Activated naive CD4-positive, alpha-beta T cell treated with anti-CD3 and anti-CD28 coated beads, Interleukin-2, amount 50 U/mL, for 72 hours (primary cell): ENCODE results near the gene PHOX2A. TPM values are rescaled to one million over a fixed set of nuclear protein-coding genes. Genes with fewer than 3 reads are reported as not detected.

Source experiments
- ATAC-seq, 2 donors: fragments of 150-1000 bp; cut with Tn5 transposase; 2 replicates each; pipeline ENCODE4 v1.10.0; 2021; ENCODE audit warnings: mild to moderate bottlenecking in 2 of 2, moderate library complexity in 2 of 2
- DNase-seq, 2 donors: peaks; one replicate each; pipeline ENCODE4 v3.0.0; 2021 to 2022; ENCODE audit warnings: low spot score in 2 of 2
- H3K27ac Mint-ChIP-seq, 2 donors: one replicate each; pipeline ENCODE4 v1.8.0; 2022; ENCODE audit warnings: mild to moderate bottlenecking in 2 of 2, mixed read lengths in 2 of 2
- H3K36me3 Mint-ChIP-seq, 2 donors: one replicate each; pipeline ENCODE4 v1.8.0; 2022; ENCODE audit warnings: mixed read lengths in 2 of 2
- H3K9me3 Mint-ChIP-seq, 2 donors: one replicate each; pipeline ENCODE4 v1.8.0; 2022; ENCODE audit warnings: mixed read lengths in 2 of 2
- total RNA-seq, 2 donors: library from RNA; stranded (reverse); gene quantifications; one replicate each; pipeline ENCODE4 v1.2.3, GENCODE V29; 2022

The PHOX2A gene
- total RNA-seq, 2 donors from 2014 or later: not detected

DNA sequence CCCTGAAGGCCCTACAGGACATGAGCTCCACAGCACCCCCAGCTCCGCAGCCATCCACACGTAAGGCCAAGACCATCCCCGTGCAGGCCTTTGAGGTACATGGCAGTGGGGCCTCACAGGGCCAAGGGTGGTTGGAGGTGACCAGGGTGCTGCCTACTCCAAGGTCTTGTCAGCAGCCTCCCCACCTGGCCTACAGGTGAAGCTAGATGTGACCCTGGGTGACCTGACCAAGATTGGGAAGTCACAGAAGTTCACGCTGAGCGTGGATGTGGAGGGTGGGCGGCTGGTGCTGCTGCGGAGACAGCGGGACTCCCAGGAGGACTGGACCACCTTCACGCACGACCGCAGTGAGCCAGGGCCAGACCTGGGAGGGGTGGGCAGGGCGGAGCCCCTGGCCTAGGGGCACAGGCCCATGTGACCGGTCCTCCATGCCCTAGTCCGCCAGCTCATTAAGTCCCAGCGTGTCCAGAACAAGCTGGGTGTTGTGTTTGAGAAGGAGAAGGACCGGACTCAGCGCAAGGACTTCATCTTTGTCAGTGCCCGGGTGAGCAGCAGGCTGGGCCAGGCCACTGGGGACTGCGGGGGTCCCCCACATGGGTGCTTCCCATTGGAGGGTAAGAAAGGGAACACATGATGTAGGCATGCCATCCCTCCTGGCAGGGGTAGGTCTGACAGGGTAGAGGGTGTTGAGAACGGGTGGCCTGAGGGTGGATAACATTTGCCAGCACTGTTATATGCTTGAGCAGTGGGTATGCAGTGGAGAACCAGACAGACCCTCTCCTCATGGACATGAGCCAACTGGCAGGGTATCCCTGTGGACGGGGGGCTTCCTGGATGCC lies 13.8 kb downstream of the PHOX2A start:
- no peaks in the 10 kb centered on the region for H3K36me3 Mint-ChIP-seq
- DNase-seq (no peak), ATAC-seq (no peak)
- no peak overlapping the region for H3K27ac Mint-ChIP-seq
- H3K9me3 Mint-ChIP-seq: no peaks in the 10 kb centered on the region

DNA sequence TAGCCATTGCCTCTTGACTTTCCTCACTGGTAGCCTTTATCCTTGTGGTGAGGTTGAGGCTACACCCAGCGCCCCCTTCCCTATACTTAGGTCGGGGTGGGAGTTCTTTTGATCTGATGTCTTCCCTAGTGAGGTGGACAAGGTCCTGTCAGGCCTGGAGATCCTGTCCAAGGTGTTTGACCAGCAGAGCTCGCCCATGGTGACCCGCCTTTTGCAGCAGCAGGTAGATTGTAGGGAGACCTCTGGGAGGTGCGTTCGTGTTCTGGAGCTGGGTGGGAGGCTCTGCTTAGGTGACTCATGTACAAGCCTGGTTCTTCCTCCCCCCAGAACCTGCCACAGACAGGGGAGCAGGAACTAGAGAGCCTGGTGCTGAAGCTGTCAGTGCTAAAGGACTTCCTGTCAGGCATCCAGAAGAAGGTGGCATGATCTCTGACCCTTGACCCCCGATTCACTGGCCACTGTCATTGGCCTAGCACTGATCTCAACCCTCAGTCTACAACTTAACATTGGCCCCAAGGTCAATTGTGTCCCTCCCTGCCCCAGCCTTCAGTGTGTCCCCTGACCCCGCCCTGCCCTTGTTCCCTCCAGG lies 14.5 kb downstream of the PHOX2A start:
- H3K9me3 Mint-ChIP-seq: no peaks in the 10 kb centered on the region
- peak overlapping the region; percentile 20 to 21 for H3K27ac Mint-ChIP-seq
- no peaks in the 10 kb centered on the region for H3K36me3 Mint-ChIP-seq
- DNase-seq: no peak
- no peak for ATAC-seq

- no peak for DNase-seq
- no peak for ATAC-seq
- Mint-ChIP-seq H3K27ac (peak overlapping the region in 1 of 2 donors; percentile 21), H3K9me3 (no peaks in the 10 kb centered on the region), H3K36me3 (peaks cover 5% of the 10 kb centered on the region in 2 donors)
These were observed 15.1 kb downstream of the PHOX2A start for GRCh38 chr11:72228844-72229231.

DNA sequence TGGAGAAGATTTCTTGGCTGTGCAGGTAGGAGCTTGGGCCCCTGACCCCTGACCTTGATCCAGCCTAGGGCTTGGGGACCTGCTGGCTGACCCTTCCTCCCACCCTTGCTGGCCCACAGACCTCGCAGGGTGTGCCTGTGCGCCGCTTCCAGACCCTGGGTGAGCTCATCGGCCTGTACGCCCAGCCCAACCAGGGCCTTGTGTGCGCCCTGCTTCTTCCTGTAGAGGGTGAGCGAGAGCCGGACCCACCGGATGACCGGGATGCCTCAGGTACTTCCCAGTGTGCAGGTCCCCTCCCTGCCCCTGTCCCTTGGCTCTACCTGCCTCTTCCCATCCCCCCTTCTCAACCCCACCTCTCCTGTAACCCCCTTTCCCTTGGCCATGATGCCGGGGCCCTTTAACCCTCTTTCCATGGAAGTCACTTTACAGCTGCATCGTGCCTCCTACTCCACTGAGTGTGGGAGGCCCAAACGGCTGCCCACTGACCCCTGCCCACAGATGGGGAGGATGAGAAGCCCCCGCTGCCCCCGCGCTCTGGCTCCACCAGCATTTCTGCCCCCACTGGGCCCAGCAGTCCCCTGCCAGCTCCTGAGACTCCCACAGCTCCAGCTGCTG lies 15.6 kb downstream of the PHOX2A start:
- no peaks in the 10 kb centered on the region for H3K9me3 Mint-ChIP-seq
- H3K36me3 Mint-ChIP-seq: peaks cover 5% of the 10 kb centered on the region in 2 donors
- H3K27ac Mint-ChIP-seq: peak overlapping the region in 1 of 2 donors; percentile 21
- DNase-seq (no peak), ATAC-seq (no peak)

DNA sequence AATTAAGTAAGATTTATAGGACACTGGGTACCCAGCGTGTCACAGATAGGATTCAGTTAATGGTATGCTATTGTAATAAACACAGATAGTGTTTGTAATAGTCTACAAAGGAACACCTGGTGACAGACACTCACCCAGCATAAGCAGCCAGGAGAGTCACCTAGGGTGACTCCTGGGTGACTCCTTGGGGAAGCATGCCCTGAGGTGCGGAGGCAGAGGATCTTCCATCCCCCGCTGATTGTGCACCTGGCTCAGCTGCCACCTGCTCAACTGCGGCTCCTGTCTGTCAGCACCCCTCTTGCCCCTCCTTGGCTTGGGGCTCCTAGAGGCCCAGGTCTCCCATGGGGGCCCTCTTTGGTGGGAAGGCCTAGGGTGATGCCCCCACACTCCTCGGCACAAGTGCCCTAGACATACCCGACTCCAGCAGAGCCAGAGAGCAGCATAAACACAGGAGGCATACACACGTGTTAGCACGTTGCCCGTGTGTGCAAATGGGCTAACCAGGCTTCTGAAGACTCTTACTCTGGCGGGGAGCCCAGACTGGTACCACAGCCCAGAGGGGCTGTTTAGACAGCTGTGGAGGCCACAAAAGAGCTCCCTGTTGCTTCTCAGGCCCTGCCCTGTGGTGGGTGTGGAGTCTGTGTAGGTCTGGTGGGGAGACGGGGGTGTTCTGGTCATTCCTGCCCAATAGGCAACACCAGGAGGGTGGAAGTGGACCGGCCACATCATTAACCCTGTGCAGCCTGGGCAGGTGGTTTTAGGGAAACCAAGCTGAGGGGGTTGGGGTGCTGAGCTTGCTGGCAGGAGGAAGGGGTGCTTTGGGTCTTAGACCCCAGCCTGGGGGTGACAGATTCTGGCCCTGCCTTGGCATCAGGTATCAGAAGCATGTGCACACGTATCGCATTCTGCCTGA lies 16.4 kb downstream of the PHOX2A start:
- DNase-seq (no peak), ATAC-seq (no peak)
- H3K9me3 Mint-ChIP-seq: no peaks in the 10 kb centered on the region
- peaks cover 5% of the 10 kb centered on the region in 2 donors for H3K36me3 Mint-ChIP-seq
- H3K27ac Mint-ChIP-seq: no peak overlapping the region

GRCh38 chr11:72226701-72227100 lies 17.3 kb downstream of the PHOX2A start:
- H3K27ac Mint-ChIP-seq: peak overlapping the region in 1 of 2 donors; percentile 77
- H3K9me3 Mint-ChIP-seq: no peaks in the 10 kb centered on the region
- peaks cover 5% of the 10 kb centered on the region in 2 donors for H3K36me3 Mint-ChIP-seq
- ATAC-seq (no peak), DNase-seq (no peak)

GRCh38 chr11:72225411-72225951 lies 18.5 kb downstream of the PHOX2A start:
- Mint-ChIP-seq H3K9me3 (no peaks in the 10 kb centered on the region), H3K36me3 (peaks cover 5% of the 10 kb centered on the region in 2 donors), H3K27ac (peak overlapping the region; percentile 13 to 38)
- peak in 1 of 2 donors; percentile 8 for ATAC-seq
- DNase-seq: no peak

- Mint-ChIP-seq H3K36me3 (peaks cover 5% of the 10 kb centered on the region in 2 donors), H3K27ac (peak within 1 kb of the TSS; percentile 95 to 96), H3K9me3 (no peaks in the 10 kb centered on the region)
- DNase-seq (peak in 1 of 2 donors; percentile 45), ATAC-seq (no peak)
These were observed 19.2 kb downstream of the PHOX2A start, which contains the start of gene INPPL1 for GRCh38 chr11:72224564-72225410. Gene INPPL1 (plus strand): TSS chr11:72224767. CDS start chr11:72224985, 218 bp downstream.

- H3K9me3 Mint-ChIP-seq: no peaks in the 10 kb centered on the region
- DNase-seq (peak; percentile 71 to 76), ATAC-seq (peak; percentile 73 to 74)
- H3K36me3 Mint-ChIP-seq: peaks cover 5% of the 10 kb centered on the region in 2 donors
- H3K27ac Mint-ChIP-seq: peak overlapping the region; percentile 95 to 96
These were observed 20.1 kb downstream of the PHOX2A start for GRCh38 chr11:72223615-72224563.

GRCh38 chr11:72222907-72223614 lies 20.9 kb downstream of the PHOX2A start:
- ATAC-seq: peak; percentile 84 to 89
- H3K36me3 Mint-ChIP-seq: peaks cover 5% of the 10 kb centered on the region in 2 donors
- no peaks in the 10 kb centered on the region for H3K9me3 Mint-ChIP-seq
- peak; percentile 94 to 95 for DNase-seq
- peak overlapping the region; percentile 81 to 95 for H3K27ac Mint-ChIP-seq

GRCh38 chr11:72222106-72222891 lies 21.7 kb downstream of the PHOX2A start:
- Mint-ChIP-seq H3K36me3 (peaks cover 5% of the 10 kb centered on the region in 2 donors), H3K9me3 (no peaks in the 10 kb centered on the region), H3K27ac (peak overlapping the region; percentile 81 to 95)
- ATAC-seq (no peak), DNase-seq (no peak)

GRCh38 chr11:72221386-72222075 lies 22.4 kb downstream of the PHOX2A start:
- peaks cover 5% of the 10 kb centered on the region in 2 donors for H3K36me3 Mint-ChIP-seq
- no peak for DNase-seq
- H3K9me3 Mint-ChIP-seq: no peaks in the 10 kb centered on the region
- H3K27ac Mint-ChIP-seq: peak overlapping the region in 1 of 2 donors; percentile 95
- ATAC-seq: no peak
